ENCODE data around the gene P3H4.

P3H4 gene

GRCh38 chr17:41775394-41776226 is 36.1 kb downstream of the P3H4 start:
- DNase-seq (ENCODE audit: extremely low spot score): no peak
- TF ChIP-seq CTCF (IDR thresholded peaks at IDR 0.05; ENCODE audit: control extremely low read depth, extremely low read depth, low read depth, missing control alignments): no peak
- POLR2A ChIA-PET: no interaction called here
- CTCF ChIA-PET: interaction anchor here (1.0 kb wide), 1 partner anchor 26 kb away, joined by 4 read pairs; no protein-coding TSS in a partner anchor

- ChIA-PET CTCF (interaction anchor here (0.9 to 1.7 kb wide), 5 partner anchors 10 to 111 kb away, joined by 3 to 4 read pairs (median 3); partner anchors contain the start of genes JUP and P3H4), POLR2A (no interaction called here)
- TF ChIP-seq CTCF (IDR thresholded peaks at IDR 0.05; ENCODE audit: control extremely low read depth, extremely low read depth, low read depth, missing control alignments): no peak
- DNase-seq (ENCODE audit: extremely low spot score): no peak
Observed at GRCh38 chr17:41773731-41774193, 38.0 kb downstream of the P3H4 start.

- CTCF ChIA-PET: interaction anchor here (1.1 to 1.7 kb wide), 3 partner anchors 14 to 110 kb away, joined by 3 to 4 read pairs (median 3); partner anchors contain the start of genes JUP and P3H4
- DNase-seq (ENCODE audit: extremely low spot score): no peak
- TF ChIP-seq CTCF (IDR thresholded peaks at IDR 0.05; ENCODE audit: control extremely low read depth, extremely low read depth, low read depth, missing control alignments): no peak
- POLR2A ChIA-PET: no interaction called here
Observed at GRCh38 chr17:41773190-41773588, 38.6 kb downstream of the P3H4 start.

- no peak for DNase-seq (ENCODE audit: extremely low spot score)
- CTCF ChIA-PET: interaction anchor here (1.1 to 1.7 kb wide), 2 partner anchors 15 to 110 kb away, joined by 3 to 4 read pairs; no protein-coding TSS in a partner anchor
- TF ChIP-seq CTCF (IDR thresholded peaks at IDR 0.05; ENCODE audit: control extremely low read depth, extremely low read depth, low read depth, missing control alignments): no peak
- POLR2A ChIA-PET: no interaction called here
Observed at GRCh38 chr17:41772586-41773189, 39.1 kb downstream of the P3H4 start.

- POLR2A ChIA-PET: no interaction called here
- no peak for DNase-seq (ENCODE audit: extremely low spot score)
- CTCF ChIA-PET: interaction anchor here (1.1 kb wide), 1 partner anchor 15 kb away, joined by 3 read pairs; no protein-coding TSS in a partner anchor
- TF ChIP-seq CTCF (IDR thresholded peaks at IDR 0.05; ENCODE audit: control extremely low read depth, extremely low read depth, low read depth, missing control alignments): no peak
Observed at GRCh38 chr17:41772218-41772585, 39.5 kb downstream of the P3H4 start.

GRCh38 chr17:41771389-41772206 is 40.2 kb downstream of the P3H4 start:
- ChIA-PET POLR2A (no interaction called here), CTCF (interaction anchor here (1.1 kb wide), 1 partner anchor 14 kb away, joined by 3 read pairs; no protein-coding TSS in a partner anchor)
- DNase-seq (ENCODE audit: extremely low spot score): no peak
- no peak for TF ChIP-seq CTCF (IDR thresholded peaks at IDR 0.05; ENCODE audit: control extremely low read depth, extremely low read depth, low read depth, missing control alignments)
